ENCODE data around the gene PTCH1.

- TF ChIP-seq POLR2AphosphoS5 (IDR thresholded peaks at IDR 0.05; ENCODE audit: borderline replicate concordance, low read depth, low read length), result no peak
- no peak for TF ChIP-seq EZH2 (IDR thresholded peaks at IDR 0.05)
Observed at GRCh38 chr9:95516221-95516733, 494 bp downstream of the PTCH1 start.
